Measurements from ENCODE around the gene CREBBP. TPM values are rescaled to one million over a fixed set of nuclear protein-coding genes. Genes with fewer than 3 reads are reported as not detected.

CREBBP gene
- total RNA-seq, 1 donor: 26.6 TPM

- DNase-seq (ENCODE audit: low read depth): no peak
- no peak for TF ChIP-seq CTCF (IDR thresholded peaks at IDR 0.05; ENCODE audit: insufficient read depth, low read length)
- H3K4me3 ChIP-seq (ENCODE audit: low read depth, low read length): no peak overlapping the region
These were observed 91.0 kb downstream of the CREBBP start for GRCh38 chr16:3789375-3790099.

- no peak for TF ChIP-seq CTCF (IDR thresholded peaks at IDR 0.05; ENCODE audit: insufficient read depth, low read length)
These were observed 91.7 kb downstream of the CREBBP start for GRCh38 chr16:3788711-3789374.

GRCh38 chr16:3787924-3788661 lies 92.4 kb downstream of the CREBBP start:
- no peak for TF ChIP-seq CTCF (IDR thresholded peaks at IDR 0.05; ENCODE audit: insufficient read depth, low read length)
- no peak for DNase-seq (ENCODE audit: low read depth)
- H3K4me3 ChIP-seq (ENCODE audit: low read depth, low read length): no peak overlapping the region

More at GRCh38 chr16:3788711-3789374, 91.7 kb downstream of the CREBBP start:
- no peak overlapping the region for H3K4me3 ChIP-seq (ENCODE audit: low read depth, low read length)
- no peak for DNase-seq (ENCODE audit: low read depth)

- DNase-seq (ENCODE audit: low read depth): no peak
- no peak for TF ChIP-seq CTCF (IDR thresholded peaks at IDR 0.05; ENCODE audit: insufficient read depth, low read length)
- no peak overlapping the region for H3K4me3 ChIP-seq (ENCODE audit: low read depth, low read length)
These were observed 95.1 kb downstream of the CREBBP start for GRCh38 chr16:3785413-3785812.

GRCh38 chr16:3783516-3783915 lies 97.0 kb downstream of the CREBBP start:
- TF ChIP-seq CTCF (IDR thresholded peaks at IDR 0.05; ENCODE audit: insufficient read depth, low read length): no peak
- H3K4me3 ChIP-seq (ENCODE audit: low read depth, low read length): no peak overlapping the region
- no peak for DNase-seq (ENCODE audit: low read depth)

- no peak for TF ChIP-seq CTCF (IDR thresholded peaks at IDR 0.05; ENCODE audit: insufficient read depth, low read length)
These were observed 97.9 kb downstream of the CREBBP start for GRCh38 chr16:3782566-3782965.

More at GRCh38 chr16:3782566-3782965, 97.9 kb downstream of the CREBBP start:
- no peak for DNase-seq (ENCODE audit: low read depth)
- H3K4me3 ChIP-seq (ENCODE audit: low read depth, low read length): no peak overlapping the region
